ENCODE data around the gene MCC.

GRCh38 chr5:113117543-113118115 is 370.6 kb downstream of the MCC start:
- TF ChIP-seq NFYB (CRISPR knock-in tag; conservative IDR thresholded peaks at IDR 0.05; ENCODE audit: low read depth), result no peak
- no peak for TF ChIP-seq CTCF (IDR thresholded peaks at IDR 0.05)
- TF ChIP-seq ATF2 (CRISPR knock-in tag; IDR thresholded peaks at IDR 0.05; ENCODE audit: borderline replicate concordance, low read depth), result no peak
- TF ChIP-seq NR2C2 (CRISPR knock-in tag; IDR thresholded peaks at IDR 0.05), result no peak
- no peak for TF ChIP-seq ESRRA (CRISPR knock-in tag; IDR thresholded peaks at IDR 0.05; ENCODE audit: borderline replicate concordance)
